PC-3 (cell line): Measurements from ENCODE around the gene CNN1. TPM values are rescaled to one million over a fixed set of nuclear protein-coding genes. Genes with fewer than 3 reads are reported as not detected.

Experiments
- ATAC-seq: fragments of 200-7000 bp; cut with Tn5 transposase; 2 replicates; pipeline ENCODE4 v1.9.1; 2020; ENCODE audit warnings: mild to moderate bottlenecking, moderate library complexity
- Bru-seq: library from RNA; stranded (reverse); fragments of 400-500 nt; gene quantifications from one replicate; lab custom pipeline; 2021; lab: Mats Ljungman, UMichigan
- BruChase-seq, 2 experiments: library from RNA; stranded (reverse); fragments of 400-500 nt; gene quantifications; one replicate each; lab custom pipeline; 2021; lab: Mats Ljungman, UMichigan
- BruUV-seq: library from RNA; stranded (reverse); fragments of 400-500 nt; replicated peaks from 2 replicates; lab custom pipeline; 2021; lab: Mats Ljungman, UMichigan
- CTCF ChIA-PET: fragments of 300-600 bp; sonication (Branson Sonifier 250); formaldehyde crosslinking; loops from one replicate; lab custom pipeline; 2022; ENCODE audit warnings: antibody characterized with exemption; lab: Charles Lee
- POLR2A ChIA-PET: fragments of 300-600 bp; sonication (Branson Sonifier 250); formaldehyde crosslinking; loops from one replicate; lab custom pipeline; 2022; ENCODE audit warnings: antibody characterized with exemption; ENCODE audit not compliant: unreplicated experiment; lab: Charles Lee
- DNase-seq: peaks from one replicate; pipeline ENCODE4 v3.0.0-alpha.2; 2015
- H2AFZ ChIP-seq: fragments of 300-600 bp; sonication (generic); 2 replicates; pipeline ENCODE4 v1.6.0; 2016; ENCODE audit warnings: antibody characterized with exemption, low read length
- H3F3A ChIP-seq: fragments of 300-600 bp; sonication (generic); one replicate; pipeline ENCODE4 v1.6.0; 2017; ENCODE audit warnings: antibody characterized with exemption, low read length, control low read depth, mild to moderate bottlenecking; ENCODE audit not compliant: unreplicated experiment
- H3K27ac ChIP-seq: fragments of 300-600 bp; sonication (generic); 2 replicates; pipeline ENCODE4 v1.5.1; 2016; ENCODE audit warnings: mild to moderate bottlenecking, low read length
- H3K27me3 ChIP-seq: fragments of 300-600 bp; sonication (generic); 2 replicates; pipeline ENCODE4 v1.6.1; 2016; ENCODE audit warnings: low read length, mixed read lengths
- H3K36me3 ChIP-seq: fragments of 300-600 bp; sonication (generic); 2 replicates; pipeline ENCODE4 v1.6.1; 2016; ENCODE audit warnings: low read depth, mixed run types, low read length, mixed read lengths
- H3K4me1 ChIP-seq: fragments of 300-600 bp; sonication (generic); 2 replicates; pipeline ENCODE4 v1.5.1; 2016; ENCODE audit warnings: low read length; ENCODE audit not compliant: insufficient read depth
- H3K4me2 ChIP-seq: fragments of 300-600 bp; sonication (generic); 2 replicates; pipeline ENCODE4 v1.6.0; 2016; ENCODE audit warnings: low read length
- H3K4me3 ChIP-seq: fragments of 300-600 bp; sonication (generic); 2 replicates; pipeline ENCODE4 v1.5.1; 2016; ENCODE audit warnings: mild to moderate bottlenecking, low read length, mixed read lengths
- H3K79me2 ChIP-seq: fragments of 300-600 bp; sonication (generic); 2 replicates; pipeline ENCODE4 v1.6.1; 2017; ENCODE audit warnings: low read length, mixed read lengths
- H3K9ac ChIP-seq: fragments of 300-600 bp; sonication (generic); 2 replicates; pipeline ENCODE4 v1.6.0; 2016; ENCODE audit warnings: mild to moderate bottlenecking, low read length
- H3K9me2 ChIP-seq: fragments of 300-600 bp; sonication (generic); replicated peaks from 2 replicates; pipeline ENCODE4 v1.6.1; 2016; ENCODE audit warnings: mixed run types, low read length, mixed read lengths
- H3K9me3 ChIP-seq: fragments of 300-600 bp; sonication (generic); 2 replicates; pipeline ENCODE4 v1.6.1; 2016; ENCODE audit warnings: low read length, mixed read lengths
- H4K20me1 ChIP-seq: fragments of 300-600 bp; sonication (generic); 2 replicates; pipeline ENCODE4 v1.6.1; 2016; ENCODE audit warnings: low read length, mixed read lengths
- CTCF ChIP-seq: fragments of 300-600 bp; sonication (generic); conservative IDR thresholded peaks from 2 replicates; pipeline ENCODE4 v1.5.1; 2017; ENCODE audit warnings: antibody characterized with exemption, low read depth, mild to moderate bottlenecking, low read length
- EZH2 ChIP-seq: fragments of 300-600 bp; sonication (generic); IDR thresholded peaks from one replicate; pipeline ENCODE4 v1.6.1; 2017; ENCODE audit warnings: antibody characterized with exemption, mild to moderate bottlenecking, low read length; ENCODE audit not compliant: unreplicated experiment
- EZH2phosphoT487 ChIP-seq: fragments of 300-600 bp; sonication (generic); IDR thresholded peaks from 2 replicates; pipeline ENCODE4 v1.6.1; 2018; ENCODE audit warnings: mild to moderate bottlenecking, antibody characterized with exemption, low read length, borderline replicate concordance
- intact Hi-C: fragments of 100-400 bp; cut with micrococcal nuclease; formaldehyde crosslinking; loops from 2 replicates; pipeline ENCODE4 v1.9.0; 2023
- long read RNA-seq: library from polyadenylated mRNA; unstranded; transcript quantifications from one replicate; pipeline ENCODE4 v2.0.0, GENCODE V29; 2021; ENCODE audit not compliant: unreplicated experiment
- total RNA-seq: library from RNA; depleted of rRNA; stranded (reverse); fragments of >200 nt; gene quantifications from 2 replicates; pipeline ENCODE4 v1.2.3, GENCODE V29; 2014; rRNA removed

CNN1 gene
- 0.77 TPM in 1 of 2 replicates, not detected in the other for total RNA-seq
- Bru-seq, nascent RNA, result percentile 10 among the genes with signal in this experiment
- not detected for BruChase-seq, experiment 1, labeled RNA remaining after a 6-hour chase
- percentile 3 among the genes with signal in this experiment for BruChase-seq, experiment 2, labeled RNA remaining after a 2-hour chase
- long read RNA-seq, partial matches to known transcripts, result 1 of 2 reads
- long read RNA-seq, other reads (novel, unspliced or antisense), result 1 of 2 reads

DNA sequence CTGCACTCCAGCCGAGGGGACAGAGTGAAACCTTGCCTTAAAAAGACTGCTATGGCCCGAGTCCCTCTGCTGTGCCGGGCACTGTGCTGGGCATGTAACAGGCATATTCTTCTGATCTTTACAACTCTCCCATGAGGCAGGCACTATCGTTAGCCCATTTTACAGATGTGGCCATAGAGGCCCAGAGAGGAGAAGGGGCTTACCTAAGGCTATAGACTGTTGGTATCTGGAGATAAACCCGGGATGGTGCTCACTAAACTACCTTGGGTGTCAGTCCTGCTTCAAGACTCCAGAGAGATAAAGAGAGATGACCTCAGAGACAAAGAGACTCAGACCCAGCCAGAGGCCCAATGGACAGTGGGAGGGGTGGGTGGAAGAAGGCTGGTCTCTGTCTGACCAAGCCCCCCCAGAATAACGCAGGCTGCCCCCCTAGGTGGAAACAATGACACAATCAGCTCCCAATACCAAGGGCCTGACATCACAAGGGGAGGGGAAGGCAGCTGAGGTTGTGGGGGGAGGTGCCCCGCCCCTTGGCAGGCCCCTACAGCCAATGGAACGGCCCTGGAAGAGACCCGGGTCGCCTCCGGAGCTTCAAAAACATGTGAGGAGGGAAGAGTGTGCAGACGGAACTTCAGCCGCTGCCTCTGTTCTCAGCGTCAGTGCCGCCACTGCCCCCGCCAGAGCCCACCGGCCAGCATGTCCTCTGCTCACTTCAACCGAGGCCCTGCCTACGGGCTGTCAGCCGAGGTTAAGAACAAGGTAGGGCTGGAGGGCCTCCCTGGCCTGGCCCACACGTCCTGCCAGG is at the start of gene CNN1:
TSS of gene CNN1 (plus strand) at position 620 of the 805 bp plus-strand sequence. CDS start at position 697, 77 bp downstream.
- Histone ChIP-seq H4K20me1 (no peaks in the 10 kb centered on the region), H3K4me3 (no peak within 1 kb of the TSS), H3K4me1 (peaks cover 5% of the 10 kb centered on the region), H3K9me2 (no peaks in the 10 kb centered on the region), H3K27me3 (no peaks in the 10 kb centered on the region), H3K36me3 (no peaks in the 10 kb centered on the region), H3K9me3 (no peaks in the 10 kb centered on the region), H3K4me2 (no peak within 1 kb of the TSS), H3F3A (no peaks in the 10 kb centered on the region), H3K9ac (no peak within 1 kb of the TSS), H3K27ac (no peak within 1 kb of the TSS), H2AFZ (no peak within 1 kb of the TSS), H3K79me2 (no peaks in the 10 kb centered on the region)
- intact Hi-C loops, result loop anchor here (5.0 kb wide), 1 partner anchor 49 kb away; no protein-coding TSS in a partner anchor
- no TSS peak for BruUV-seq
- no peak for TF ChIP-seq EZH2
- no peak for TF ChIP-seq CTCF
- no peak for TF ChIP-seq EZH2phosphoT487
- ChIA-PET CTCF (no interaction called here), POLR2A (interaction anchor here (0.5 kb wide), 1 partner anchor 52 kb away, joined by 5 read pairs; no protein-coding TSS in a partner anchor)
- no peak for ATAC-seq
- DNase-seq, result no peak

DNA sequence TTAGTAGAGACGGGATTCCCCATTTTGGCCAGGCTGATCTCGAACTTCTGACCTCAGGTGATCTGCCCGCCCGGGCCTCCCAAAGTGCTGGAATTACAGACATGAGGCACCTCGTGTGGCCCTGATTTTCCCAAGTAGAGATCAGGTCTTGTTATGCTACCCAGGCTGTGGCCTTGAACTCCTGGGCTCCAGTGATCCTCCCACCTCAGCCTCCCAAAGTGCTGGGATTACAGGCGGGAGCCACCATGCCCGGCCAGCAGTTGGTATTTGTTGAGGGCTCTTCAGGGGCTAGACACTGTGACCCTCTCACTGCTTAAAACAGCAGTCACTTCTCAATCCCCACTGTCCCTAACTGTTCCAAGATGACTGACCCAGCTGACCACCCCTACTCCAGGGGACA is 49.3 kb upstream of the CNN1 start:
- Histone ChIP-seq H3K9me3 (no peaks in the 10 kb centered on the region), H3F3A (no peaks in the 10 kb centered on the region), H3K4me1 (no peaks in the 10 kb centered on the region), H3K4me3 (no peak overlapping the region), H3K9ac (no peak overlapping the region), H3K27ac (no peak overlapping the region), H4K20me1 (no peaks in the 10 kb centered on the region), H3K9me2 (no peaks in the 10 kb centered on the region), H3K79me2 (no peaks in the 10 kb centered on the region), H3K27me3 (no peaks in the 10 kb centered on the region), H2AFZ (no peak overlapping the region), H3K4me2 (no peak overlapping the region), H3K36me3 (peaks cover 5% of the 10 kb centered on the region)
- ATAC-seq (no peak), DNase-seq (no peak)
- TF ChIP-seq CTCF, result no peak
- TF ChIP-seq EZH2, result no peak
- no peak for TF ChIP-seq EZH2phosphoT487
- ChIA-PET CTCF (no interaction called here), POLR2A (no interaction called here)
- no TSS peak for BruUV-seq
- intact Hi-C loops, result no loop called here
